Astrocyte (in vitro differentiated cells and primary cell): ENCODE measurements around the gene MDN1. TPM values are rescaled to one million over a fixed set of nuclear protein-coding genes. Genes with fewer than 3 reads are reported as not detected.

Source experiments
- DNase-seq: peaks from one replicate; pipeline ENCODE4 v3.0.0-alpha.2; 2010; ENCODE audit warnings: low read depth
- FAIRE-seq: peaks from 2 replicates; lab custom pipeline; 2011; peaks lifted over from hg19 to GRCh38; lab: Jason Lieb, UNC
- H2AFZ ChIP-seq: 2 replicates; pipeline ENCODE4 v1.6.0; 2012; ENCODE audit warnings: low read depth, low read length, inconsistent platforms
- H3K27ac ChIP-seq: 2 replicates; pipeline ENCODE4 v1.5.1; 2011; ENCODE audit warnings: low read depth, low read length, inconsistent platforms
- H3K27me3 ChIP-seq: 2 replicates; pipeline ENCODE4 v1.6.0; 2011; ENCODE audit warnings: low read length, inconsistent platforms; ENCODE audit not compliant: insufficient read depth
- H3K36me3 ChIP-seq: 2 replicates; pipeline ENCODE4 v1.5.1; 2011; ENCODE audit warnings: low read length, inconsistent platforms; ENCODE audit not compliant: insufficient read depth
- H3K4me1 ChIP-seq: 2 replicates; pipeline ENCODE4 v1.5.1; 2011; ENCODE audit warnings: low read length, inconsistent platforms; ENCODE audit not compliant: insufficient read depth
- H3K4me2 ChIP-seq: 2 replicates; pipeline ENCODE4 v1.6.0; 2012; ENCODE audit warnings: low read length, inconsistent platforms
- H3K4me3 ChIP-seq: 2 replicates; pipeline ENCODE4 v1.5.1; 2011; ENCODE audit warnings: low read depth, mild to moderate bottlenecking, low read length, inconsistent platforms; ENCODE audit not compliant: insufficient read depth
- H3K79me2 ChIP-seq: 2 replicates; pipeline ENCODE4 v1.6.0; 2012; ENCODE audit warnings: mild to moderate bottlenecking, low read length, inconsistent platforms; ENCODE audit not compliant: insufficient read depth
- H3K9ac ChIP-seq: 2 replicates; pipeline ENCODE4 v1.6.0; 2012; ENCODE audit warnings: mild to moderate bottlenecking, low read length, inconsistent platforms
- H3K9me3 ChIP-seq: 2 replicates; pipeline ENCODE4 v1.5.1; 2012; ENCODE audit warnings: low read depth, mild to moderate bottlenecking, low read length, inconsistent platforms; ENCODE audit not compliant: insufficient read depth
- H4K20me1 ChIP-seq: 2 replicates; pipeline ENCODE4 v1.6.0; 2012; ENCODE audit warnings: low read length, inconsistent platforms; ENCODE audit not compliant: insufficient read depth
- H3K27ac Mint-ChIP-seq: one replicate; pipeline ENCODE4 v1.8.0; 2021; ENCODE audit warnings: mild to moderate bottlenecking, mixed read lengths; ENCODE audit not compliant: unreplicated experiment
- H3K27me3 Mint-ChIP-seq: one replicate; pipeline ENCODE4 v1.8.0; 2021; ENCODE audit warnings: low read depth, mixed read lengths; ENCODE audit not compliant: unreplicated experiment
- H3K36me3 Mint-ChIP-seq: one replicate; pipeline ENCODE4 v1.8.0; 2021; ENCODE audit warnings: low read depth, mixed read lengths; ENCODE audit not compliant: unreplicated experiment
- H3K4me1 Mint-ChIP-seq: one replicate; pipeline ENCODE4 v1.8.0; 2021; ENCODE audit warnings: low read depth, mixed read lengths; ENCODE audit not compliant: unreplicated experiment
- H3K4me3 Mint-ChIP-seq: one replicate; pipeline ENCODE4 v1.8.0; 2021; ENCODE audit warnings: mild to moderate bottlenecking, moderate library complexity, mixed read lengths; ENCODE audit not compliant: unreplicated experiment
- H3K9me3 Mint-ChIP-seq: one replicate; pipeline ENCODE4 v1.8.0; 2021; ENCODE audit warnings: mild to moderate bottlenecking, mixed read lengths; ENCODE audit not compliant: unreplicated experiment
- CTCF ChIP-seq: IDR thresholded peaks from 2 replicates; pipeline ENCODE4 v1.5.1; 2011; ENCODE audit warnings: low read depth, mild to moderate bottlenecking, inconsistent platforms, low read length, moderate library complexity; ENCODE audit not compliant: insufficient read depth
- EZH2 ChIP-seq: IDR thresholded peaks from 2 replicates; pipeline ENCODE4 v1.6.1; 2012; ENCODE audit warnings: mild to moderate bottlenecking, low read length, inconsistent platforms; ENCODE audit not compliant: insufficient read depth
- total RNA-seq: library from RNA; stranded (reverse); gene quantifications from 2 replicates; pipeline ENCODE4 v1.2.1, GENCODE V29; 2021

Gene MDN1
- total RNA-seq, 1 donor from 2014 or later, result 35.7 TPM

GRCh38 chr6:89680551-89680950, 139.0 kb downstream of the MDN1 start:
- no peaks in the 10 kb centered on the region for H3K27me3 ChIP-seq
- no peak overlapping the region for H3K4me3 Mint-ChIP-seq
- H3K4me3 ChIP-seq, result no peak overlapping the region
- no peaks in the 10 kb centered on the region for H3K9me3 Mint-ChIP-seq
- no peaks in the 10 kb centered on the region for H3K27me3 Mint-ChIP-seq
- H3K4me1 Mint-ChIP-seq, result peaks cover 1% of the 10 kb centered on the region
- no peak overlapping the region for H3K27ac ChIP-seq
- H3K9ac ChIP-seq, result no peak overlapping the region
- no peak overlapping the region for H3K4me2 ChIP-seq
- H3K9me3 ChIP-seq, result no peaks in the 10 kb centered on the region
- FAIRE-seq, result no peak
- H3K4me1 ChIP-seq, result no peaks in the 10 kb centered on the region
- peaks cover 3% of the 10 kb centered on the region for H4K20me1 ChIP-seq
- H3K27ac Mint-ChIP-seq, result no peak overlapping the region
- no peak for DNase-seq
- H2AFZ ChIP-seq, result no peak overlapping the region
- H3K79me2 ChIP-seq, result no peaks in the 10 kb centered on the region
- TF ChIP-seq EZH2 (no peak), CTCF (no peak)
- peaks cover 54% of the 10 kb centered on the region for H3K36me3 ChIP-seq
- H3K36me3 Mint-ChIP-seq, result peaks cover 26% of the 10 kb centered on the region

GRCh38 chr6:89680150-89680549, 139.4 kb downstream of the MDN1 start:
- H3K36me3 Mint-ChIP-seq, result peaks cover 26% of the 10 kb centered on the region
- FAIRE-seq (no peak), DNase-seq (no peak)
- no peaks in the 10 kb centered on the region for H3K27me3 Mint-ChIP-seq
- H4K20me1 ChIP-seq, result peaks cover 3% of the 10 kb centered on the region
- no peak overlapping the region for H3K4me3 Mint-ChIP-seq
- H3K27ac Mint-ChIP-seq, result no peak overlapping the region
- no peaks in the 10 kb centered on the region for H3K9me3 Mint-ChIP-seq
- no peak overlapping the region for H2AFZ ChIP-seq
- no peak overlapping the region for H3K4me2 ChIP-seq
- H3K79me2 ChIP-seq, result no peaks in the 10 kb centered on the region
- H3K27ac ChIP-seq, result no peak overlapping the region
- no peak overlapping the region for H3K9ac ChIP-seq
- no peaks in the 10 kb centered on the region for H3K9me3 ChIP-seq
- no peak overlapping the region for H3K4me3 ChIP-seq
- H3K36me3 ChIP-seq, result peaks cover 52% of the 10 kb centered on the region
- H3K27me3 ChIP-seq, result no peaks in the 10 kb centered on the region
- no peak for TF ChIP-seq EZH2
- no peak for TF ChIP-seq CTCF
- H3K4me1 ChIP-seq, result no peaks in the 10 kb centered on the region
- peaks cover 1% of the 10 kb centered on the region for H3K4me1 Mint-ChIP-seq

DNA sequence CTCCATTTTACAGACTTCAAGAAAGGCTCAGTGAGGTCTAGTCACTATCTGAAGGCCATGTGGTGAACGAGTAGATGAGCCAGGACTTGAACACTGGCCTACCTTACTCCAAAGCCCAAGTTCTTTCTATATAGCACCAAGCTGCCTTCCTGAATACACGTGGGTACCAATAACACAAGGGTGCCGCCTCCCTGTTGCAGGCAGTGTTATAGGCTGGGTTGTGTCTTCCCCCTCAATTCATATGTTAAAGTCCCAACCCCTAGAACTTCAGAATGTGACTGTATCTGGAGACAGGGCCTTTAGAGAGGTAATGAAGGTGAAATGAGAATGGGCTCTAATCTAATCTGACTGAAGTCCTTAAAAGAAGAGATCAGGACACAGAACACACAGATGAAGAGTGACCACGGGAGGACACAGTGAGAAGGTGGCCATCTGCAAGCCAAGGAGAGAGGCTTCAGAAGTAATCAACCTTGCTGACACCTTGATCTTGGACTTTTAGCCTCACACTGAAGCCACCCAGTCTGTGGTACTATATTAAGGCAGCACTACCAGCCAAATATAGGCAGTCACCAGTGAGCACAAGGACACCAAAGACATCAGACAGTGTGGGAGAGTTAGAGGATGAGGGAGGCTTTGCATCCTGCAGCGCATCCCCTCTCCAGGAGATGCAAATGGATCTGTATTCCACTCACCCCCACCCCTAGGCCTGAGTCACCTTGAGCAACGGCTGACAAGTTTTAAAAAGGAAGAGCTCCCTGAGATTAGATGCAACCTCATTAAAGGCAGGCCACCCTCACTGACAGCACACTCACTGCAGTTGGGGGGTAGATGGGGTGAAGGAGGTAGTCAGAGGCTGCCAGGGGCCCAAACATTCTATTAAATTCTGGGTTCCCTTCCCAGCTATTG, 140.1 kb downstream of the MDN1 start:
- Histone ChIP-seq H3K4me1 (no peaks in the 10 kb centered on the region), H4K20me1 (peaks cover 3% of the 10 kb centered on the region), H3K27ac (no peak overlapping the region), H2AFZ (no peak overlapping the region), H3K4me2 (no peak overlapping the region), H3K27me3 (no peaks in the 10 kb centered on the region), H3K79me2 (no peaks in the 10 kb centered on the region), H3K9me3 (no peaks in the 10 kb centered on the region), H3K9ac (no peak overlapping the region), H3K36me3 (peaks cover 52% of the 10 kb centered on the region), H3K4me3 (no peak overlapping the region)
- DNase-seq, result no peak
- H3K4me1 Mint-ChIP-seq, result peaks cover 1% of the 10 kb centered on the region
- H3K27ac Mint-ChIP-seq, result no peak overlapping the region
- peaks cover 26% of the 10 kb centered on the region for H3K36me3 Mint-ChIP-seq
- no peak overlapping the region for H3K4me3 Mint-ChIP-seq
- TF ChIP-seq EZH2 (no peak), CTCF (no peak)
- FAIRE-seq, result no peak
- H3K9me3 Mint-ChIP-seq, result no peaks in the 10 kb centered on the region
- no peaks in the 10 kb centered on the region for H3K27me3 Mint-ChIP-seq
